Measurements from ENCODE around the gene CGNL1.

CGNL1 gene

GRCh38 chr15:57551715-57552677, 175.7 kb downstream of the CGNL1 start:
- no peak for DNase-seq (ENCODE audit: low read depth)

GRCh38 chr15:57552678-57553334, 176.5 kb downstream of the CGNL1 start:
- no peak for DNase-seq (ENCODE audit: low read depth)

- no peak for DNase-seq (ENCODE audit: low read depth)
Measured at GRCh38 chr15:57553526-57553925, 177.2 kb downstream of the CGNL1 start.

GRCh38 chr15:57554063-57554811, 177.9 kb downstream of the CGNL1 start:
- DNase-seq (ENCODE audit: low read depth): no peak

GRCh38 chr15:57554812-57555179, 178.5 kb downstream of the CGNL1 start:
- no peak for DNase-seq (ENCODE audit: low read depth)

- DNase-seq (ENCODE audit: low read depth): no peak
Measured at GRCh38 chr15:57555270-57555669, 179.0 kb downstream of the CGNL1 start.

- no peak for DNase-seq (ENCODE audit: low read depth)
Measured at GRCh38 chr15:57556040-57556439, 179.7 kb downstream of the CGNL1 start.

GRCh38 chr15:57557267-57557666, 181.0 kb downstream of the CGNL1 start:
- DNase-seq (ENCODE audit: low read depth): no peak

- DNase-seq (ENCODE audit: low read depth): no peak
Measured at GRCh38 chr15:57557810-57558209, 181.5 kb downstream of the CGNL1 start.

- no peak for DNase-seq (ENCODE audit: low read depth)
Measured at GRCh38 chr15:57559875-57560274, 183.6 kb downstream of the CGNL1 start.

- DNase-seq (ENCODE audit: low read depth): peak; percentile 58
Measured at GRCh38 chr15:57561041-57561711, 184.9 kb downstream of the CGNL1 start.

- DNase-seq (ENCODE audit: low read depth): no peak
Measured at GRCh38 chr15:57562196-57562769, 186.0 kb downstream of the CGNL1 start.

GRCh38 chr15:57563416-57563815, 187.1 kb downstream of the CGNL1 start:
- no peak for DNase-seq (ENCODE audit: low read depth)

- no peak for DNase-seq (ENCODE audit: low read depth)
Measured at GRCh38 chr15:57565311-57565710, 189.0 kb downstream of the CGNL1 start.

GRCh38 chr15:57566834-57567233, 190.5 kb downstream of the CGNL1 start:
- no peak for DNase-seq (ENCODE audit: low read depth)

GRCh38 chr15:57567891-57568290, 191.6 kb downstream of the CGNL1 start:
- DNase-seq (ENCODE audit: low read depth): no peak

- DNase-seq (ENCODE audit: low read depth): no peak
Measured at GRCh38 chr15:57568299-57568698, 192.0 kb downstream of the CGNL1 start.

GRCh38 chr15:57570340-57570739, 194.0 kb downstream of the CGNL1 start:
- no peak for DNase-seq (ENCODE audit: low read depth)

GRCh38 chr15:57570994-57571393, 194.7 kb downstream of the CGNL1 start:
- peak; percentile 38 for DNase-seq (ENCODE audit: low read depth)

GRCh38 chr15:57571725-57572124, 195.4 kb downstream of the CGNL1 start:
- DNase-seq (ENCODE audit: low read depth): no peak

- DNase-seq (ENCODE audit: low read depth): peak; percentile 27
Measured at GRCh38 chr15:57572468-57572867, 196.2 kb downstream of the CGNL1 start.

- no peak for DNase-seq (ENCODE audit: low read depth)
Measured at GRCh38 chr15:57573151-57573550, 196.8 kb downstream of the CGNL1 start.
